ENCODE data around the gene EEF1A2. TPM values are rescaled to one million over a fixed set of nuclear protein-coding genes. Genes with fewer than 3 reads are reported as not detected.

The EEF1A2 gene
- total and polyA plus RNA-seq, 2 experiments from 2014 or later = 1.3 to 37.1 TPM

GRCh38 chr20:63520934-63521601 is 22.2 kb upstream of the EEF1A2 start:
- Histone ChIP-seq H3K79me2 (replicated peaks; ENCODE audit: insufficient read depth) (peaks cover 4% of the 10 kb centered on the region; the same call in 1 of the 2 replicates), H4K20me1 (replicated peaks; ENCODE audit: insufficient read depth) (peaks cover 2% of the 10 kb centered on the region; the same call in 1 of the 2 replicates), H3K4me2 (peak overlapping the region; percentile 95), H3K4me3 (peak overlapping the region; percentile 86), H3K27me3 (ENCODE audit: insufficient read depth) (no peaks in the 10 kb centered on the region), H3K36me3 (ENCODE audit: insufficient read depth) (no peaks in the 10 kb centered on the region), H3K4me1 (ENCODE audit: insufficient read depth) (peaks cover 12% of the 10 kb centered on the region; the same call in 1 of the 2 replicates), H3F3A (replicated peaks; ENCODE audit: low read depth) (peaks cover 13% of the 10 kb centered on the region; the same call in 1 of the 2 replicates), H3K27ac (ENCODE audit: low read depth) (no peak overlapping the region), H2AFZ (no peak overlapping the region), H3K9me2 (ENCODE audit: insufficient read depth) (no peaks in the 10 kb centered on the region)
- TF ChIP-seq ZNF462 (CRISPR knock-in tag; IDR thresholded peaks at IDR 0.05) = no peak
- TF ChIP-seq CTCF (conservative IDR thresholded peaks at IDR 0.05; ENCODE audit: low read depth in 2 of 2) = peak in 1 of 2 experiments; percentile 14; a peak in 1 of 4 replicates
- ATAC-seq = peak; percentile 30
- Mint-ChIP-seq H3K4me3 (peak overlapping the region; percentile 89), H3K36me3 (ENCODE audit: low read depth) (peaks cover 40% of the 10 kb centered on the region), H3K9me3 (peaks cover 28% of the 10 kb centered on the region), H3K4me1 (peaks cover 14% of the 10 kb centered on the region), H3K27ac (peak overlapping the region; percentile 89), H3K27me3 (ENCODE audit: insufficient read depth, low read depth, poor library complexity) (peaks cover 21% of the 10 kb centered on the region)
- peak; percentile 82 for DNase-seq (ENCODE audit: low spot score)

Data from GM23338 (cell line).